H1 (cell line): Measurements from ENCODE around the gene RNF151. TPM values are rescaled to one million over a fixed set of nuclear protein-coding genes. Genes with fewer than 3 reads are reported as not detected.

Experiments
- CTCF ChIA-PET: fragments of 300-600 bp; sonication (Branson Sonifier 250); formaldehyde crosslinking; loops from one replicate; lab custom pipeline; 2021; ENCODE audit not compliant: partially characterized antibody; lab: Charles Lee
- POLR2A ChIA-PET: fragments of 300-600 bp; sonication (Branson Sonifier 250); formaldehyde crosslinking; loops from one replicate; lab custom pipeline; 2021; ENCODE audit warnings: inconsistent platforms; ENCODE audit not compliant: partially characterized antibody; lab: Charles Lee
- DNase-seq, 2 experiments: peaks; one replicate each; pipeline versions ENCODE4 v3.0.0 to v3.0.0-alpha.2; 2010 to 2022; ENCODE audit warnings: low spot score in 2 of 2, low read depth in 1 of 2, mixed read lengths in 1 of 2
- FAIRE-seq: peaks from 2 replicates; lab custom pipeline; 2011; peaks lifted over from hg19 to GRCh38; lab: Jason Lieb, UNC
- H2AFZ ChIP-seq: 2 replicates; pipeline ENCODE4 v1.8.1; 2012; ENCODE audit warnings: low read length, inconsistent platforms
- H2AK5ac ChIP-seq: 2 replicates; pipeline ENCODE4 v1.6.1; 2013; ENCODE audit warnings: low read depth, low read length
- H2BK120ac ChIP-seq: replicated peaks from 2 replicates; pipeline ENCODE3; 2013; ENCODE audit warnings: low read depth, low read length, inconsistent platforms
- H2BK12ac ChIP-seq: 2 replicates; pipeline ENCODE4 v1.6.1; 2013; ENCODE audit warnings: low read depth, low read length
- H2BK15ac ChIP-seq: 2 replicates; pipeline ENCODE4 v1.6.1; 2013; ENCODE audit warnings: low read length
- H2BK20ac ChIP-seq: 2 replicates; pipeline ENCODE4 v1.6.1; 2013; ENCODE audit warnings: low read length
- H2BK5ac ChIP-seq: 2 replicates; pipeline ENCODE4 v1.6.1; 2013; ENCODE audit warnings: low read depth, low read length
- H3K14ac ChIP-seq: 2 replicates; pipeline ENCODE4 v1.6.1; 2013; ENCODE audit warnings: inconsistent platforms; ENCODE audit not compliant: insufficient read length
- H3K18ac ChIP-seq: 2 replicates; pipeline ENCODE4 v1.6.1; 2013; ENCODE audit warnings: low read length; ENCODE audit errors: extremely low read depth
- H3K23ac ChIP-seq: 2 replicates; pipeline ENCODE4 v1.6.1; 2013; ENCODE audit warnings: inconsistent platforms; ENCODE audit not compliant: insufficient read length
- H3K23me2 ChIP-seq: 2 replicates; pipeline ENCODE4 v1.6.1; 2013; ENCODE audit warnings: low read depth, low read length
- H3K27ac ChIP-seq: 2 replicates; pipeline ENCODE4 v1.6.1; 2011; ENCODE audit warnings: low read depth, low read length, inconsistent platforms
- H3K27me3 ChIP-seq, 4 experiments: replicated peaks in 1 of 4; 1 replicate in 1 of 4; 2 replicates in 3 of 4; pipeline versions ENCODE4 v1.6.1 to v1.8.1; 2011 to 2013; ENCODE audit warnings: low read length in 3 of 4, mild to moderate bottlenecking in 3 of 4, inconsistent platforms in 2 of 4, mixed read lengths in 2 of 4, moderate library complexity in 1 of 4; ENCODE audit not compliant: control insufficient read depth in 3 of 4, insufficient read depth in 3 of 4; ENCODE audit errors: extremely low read depth in 1 of 4
- H3K36me3 ChIP-seq, 4 experiments: 2 replicates each; pipeline versions ENCODE4 v1.6.1 to v1.8.1; 2011 to 2013; ENCODE audit warnings: mild to moderate bottlenecking in 4 of 4, low read length in 3 of 4, moderate library complexity in 2 of 4, control low read depth in 1 of 4, inconsistent platforms in 1 of 4; ENCODE audit not compliant: insufficient read depth in 4 of 4, control insufficient read depth in 2 of 4
- H3K4ac ChIP-seq: replicated peaks from 2 replicates; pipeline ENCODE3; 2013; ENCODE audit warnings: low read length, low read depth, mixed read lengths, inconsistent platforms; ENCODE audit not compliant: insufficient read length
- H3K4me1 ChIP-seq, 4 experiments: replicated peaks in 1 of 4; 1 replicate in 1 of 4; 2 replicates in 3 of 4; pipeline versions ENCODE4 v1.6.1 to v1.8.1; 2011 to 2013; ENCODE audit warnings: low read length in 3 of 4, inconsistent platforms in 2 of 4, mixed read lengths in 1 of 4; ENCODE audit not compliant: insufficient read depth in 4 of 4, control insufficient read depth in 3 of 4
- H3K4me2 ChIP-seq, 2 experiments: 2 replicates each; pipeline versions ENCODE4 v1.6.1 to v1.8.1; 2011 to 2013; ENCODE audit warnings: low read depth in 2 of 2, low read length in 2 of 2, control low read depth in 1 of 2, inconsistent platforms in 1 of 2, mild to moderate bottlenecking in 1 of 2; ENCODE audit not compliant: insufficient read depth in 1 of 2
- H3K4me3 ChIP-seq, 4 experiments: fragments of 200-600, 300-600 bp in 1 of 4; sonication (generic), shearing (Covaris generic), sonication (Bioruptor Twin) in 1 of 4; 2 replicates each; pipeline versions ENCODE4 v1.5.1 to v1.8.1; 2011 to 2016; ENCODE audit warnings: low read length in 4 of 4, low read depth in 3 of 4, control low read depth in 2 of 4, inconsistent platforms in 2 of 4, mild to moderate bottlenecking in 2 of 4, mixed read lengths in 1 of 4, moderate library complexity in 1 of 4; ENCODE audit not compliant: insufficient read depth in 2 of 4; ENCODE audit errors: extremely low read depth in 1 of 4
- H3K56ac ChIP-seq: replicated peaks from 2 replicates; pipeline ENCODE3; 2013; ENCODE audit warnings: low read depth, mild to moderate bottlenecking, mixed read lengths, low read length, inconsistent platforms; ENCODE audit not compliant: insufficient read length
- H3K79me1 ChIP-seq: 2 replicates; pipeline ENCODE4 v1.6.1; 2013; ENCODE audit warnings: low read depth, low read length, control low read depth
- H3K79me2 ChIP-seq, 2 experiments: 2 replicates each; pipeline versions ENCODE4 v1.6.1 to v1.8.1; 2012 to 2013; ENCODE audit warnings: low read length in 2 of 2, mild to moderate bottlenecking in 2 of 2, inconsistent platforms in 1 of 2; ENCODE audit not compliant: insufficient read depth in 2 of 2, control insufficient read depth in 1 of 2
- H3K9ac ChIP-seq, 4 experiments: replicated peaks in 1 of 4; 1 replicate in 1 of 4; 2 replicates in 3 of 4; pipeline versions ENCODE4 v1.6.1 to v1.8.1; 2011 to 2013; ENCODE audit warnings: low read depth in 3 of 4, low read length in 3 of 4, control low read depth in 2 of 4, mild to moderate bottlenecking in 2 of 4, moderate library complexity in 2 of 4, inconsistent platforms in 1 of 4; ENCODE audit errors: extremely low read depth in 1 of 4
- H3K9me3 ChIP-seq, 2 experiments: 2 replicates each; pipeline versions ENCODE4 v1.6.1 to v1.8.1; 2012 to 2013; ENCODE audit warnings: mild to moderate bottlenecking in 2 of 2, moderate library complexity in 2 of 2, control low read depth in 1 of 2, inconsistent platforms in 1 of 2, low read depth in 1 of 2, low read length in 1 of 2, mixed read lengths in 1 of 2; ENCODE audit not compliant: insufficient read depth in 2 of 2
- H4K20me1 ChIP-seq, 2 experiments: replicated peaks in 1 of 2; 2 replicates each; pipeline versions ENCODE3 to v1.8.1; 2011 to 2013; ENCODE audit warnings: inconsistent platforms in 2 of 2, low read length in 2 of 2, mild to moderate bottlenecking in 1 of 2; ENCODE audit not compliant: insufficient read depth in 2 of 2, control insufficient read depth in 1 of 2
- H4K5ac ChIP-seq: 2 replicates; pipeline ENCODE4 v1.6.1; 2013; ENCODE audit warnings: low read length, low read depth, mixed read lengths, inconsistent platforms; ENCODE audit not compliant: insufficient read length
- H4K8ac ChIP-seq: 2 replicates; pipeline ENCODE4 v1.8.0; 2013; ENCODE audit warnings: mild to moderate bottlenecking, moderate library complexity, low read length, inconsistent platforms; ENCODE audit not compliant: insufficient read depth; ENCODE audit errors: extremely low read depth
- H4K91ac ChIP-seq: replicated peaks from 2 replicates; pipeline ENCODE3; 2013; ENCODE audit warnings: low read length, mixed read lengths, inconsistent platforms; ENCODE audit not compliant: insufficient read length
- CTCF ChIP-seq, 3 experiments: IDR thresholded peaks; 1 replicate in 2 of 3; 2 replicates in 1 of 3; pipeline versions ENCODE4 v1.5.1 to v1.6.1; 2011; ENCODE audit warnings: low read length in 3 of 3, mild to moderate bottlenecking in 3 of 3, inconsistent platforms in 2 of 3, low read depth in 1 of 3, moderate library complexity in 1 of 3; ENCODE audit not compliant: insufficient read depth in 1 of 3; ENCODE audit errors: control extremely low read depth in 1 of 3
- E2F6 ChIP-seq: IDR thresholded peaks from 2 replicates; pipeline ENCODE4 v1.6.1; 2012; ENCODE audit warnings: inconsistent platforms
- EZH2 ChIP-seq: fragments of 200-600 bp; sonication (generic); IDR thresholded peaks from 2 replicates; pipeline ENCODE4 v1.7.1; 2012; ENCODE audit warnings: low read depth, mild to moderate bottlenecking, moderate library complexity, low read length, inconsistent platforms; ENCODE audit not compliant: severe bottlenecking
- SUZ12 ChIP-seq: fragments of 200-600 bp; sonication (generic); IDR thresholded peaks from 2 replicates; pipeline ENCODE4 v1.6.1; 2012; ENCODE audit warnings: mild to moderate bottlenecking, inconsistent platforms, low read length, moderate library complexity, mixed read lengths
- TBP ChIP-seq: IDR thresholded peaks from 2 replicates; pipeline ENCODE4 v1.6.1; 2011; ENCODE audit warnings: low read depth, low read length, improper control_type of control experiment
- USF2 ChIP-seq: IDR thresholded peaks from 2 replicates; pipeline ENCODE4 v1.6.1; 2011; ENCODE audit warnings: low read length, improper control_type of control experiment
- WGBS, 2 experiments: shearing (Covaris generic) in 1 of 2; methylation state at CpG; one replicate each; pipeline versions ENCODE4 v1.1.6 to v1.1.7; 2013 to 2015; ENCODE audit warnings: low lambda C conversion rate in 2 of 2, mixed read lengths in 2 of 2, inconsistent platforms in 1 of 2, low coverage in 1 of 2, missing lambda C conversion rate in 1 of 2; ENCODE audit not compliant: insufficient replicate concordance in 2 of 2, insufficient coverage in 1 of 2, insufficient read length in 1 of 2; ENCODE audit errors: extremely low coverage in 1 of 2, missing lambda C conversion rate in 1 of 2; 5-methylcytosine and 5-hydroxymethylcytosine counted together
- polyA plus RNA-seq, 7 experiments: library from polyadenylated mRNA; depleted of rRNA in 3 of 7; stranded (reverse) in 5 of 7; unstranded in 2 of 7; fragments of >200 nt in 5 of 7; fragments of 200-250 nt in 2 of 7; gene quantifications; 1 replicate in 5 of 7; 2 replicates in 1 of 7; 4 replicates in 1 of 7; pipeline versions ENCODE4 v1.2.1 to v1.2.3, GENCODE V29; 2011 to 2013; ENCODE audit warnings: missing spikeins in 2 of 7, mixed read lengths in 2 of 7
- total RNA-seq: library from RNA; stranded (reverse); fragmentation: NEBNext Ultra II Directional; extraction: Animal tissue kit (Norgen Biotek cat#: 25700); gene quantifications from 2 replicates; pipeline ENCODE4 v1.2.1, GENCODE V29; 2021

Gene RNF151
- total and polyA plus RNA-seq, 2 of the 8 experiments (the other 6 are each of a cell fraction or from before 2014, with no cell fraction given): not detected

GRCh38 chr16:1992704-1993317 is 26.2 kb downstream of the RNF151 start:
- H3K56ac ChIP-seq: no peak overlapping the region
- H3K27ac ChIP-seq: peak overlapping the region; percentile 81; the same call in 1 of the 2 replicates
- peak overlapping the region; percentile 93 for H4K5ac ChIP-seq
- H4K8ac ChIP-seq: peak overlapping the region; percentile 98; the same call in 1 of the 2 replicates
- DNase-seq (peak in 1 of 2 experiments; percentile 90), FAIRE-seq (no peak)
- H3K4me2 ChIP-seq: peak overlapping the region; percentile 83 to 99
- H3K23me2 ChIP-seq: peaks cover 22% of the 10 kb centered on the region; the same call in 1 of the 2 replicates
- H3K18ac ChIP-seq: peak overlapping the region; percentile 99
- no peak overlapping the region for H2BK20ac ChIP-seq
- H2BK5ac ChIP-seq: peak overlapping the region; percentile 96
- H3K23ac ChIP-seq: no peak overlapping the region
- no peaks in the 10 kb centered on the region for H3K79me2 ChIP-seq
- no peak overlapping the region for H3K14ac ChIP-seq
- peaks cover 4 to 37% (median 24%) of the 10 kb centered on the region in 4 experiments for H3K27me3 ChIP-seq
- peak overlapping the region; percentile 69 for H2BK120ac ChIP-seq
- H3K9me3 ChIP-seq: no peaks in the 10 kb centered on the region
- H3K79me1 ChIP-seq: no peaks in the 10 kb centered on the region
- peak overlapping the region; percentile 63 to 92 (median 74) for H3K9ac ChIP-seq
- WGBS, 2 experiments: 34% methylated on average over 32 of the region's 50 CpGs; no CpG with 5 or more reads in 1 of the 2 experiments
- ChIA-PET CTCF (interaction anchor here (2.1 to 6.8 kb wide), 3 partner anchors 11 to 16 kb away, joined by 7 to 55 read pairs (median 8); partner anchors contain the start of gene NOXO1), POLR2A (interaction anchor here (0.7 to 28.2 kb wide), 15 partner anchors 9 to 199 kb away, joined by 3 to 736 read pairs (median 3); partner anchors contain the start of genes GFER, NDUFB10, NTHL1 and RNF151)
- peaks cover 0 to 4% (median 1%) of the 10 kb centered on the region in 4 experiments; a peak in 5 of 8 replicates for H3K36me3 ChIP-seq
- H2AFZ ChIP-seq: peak overlapping the region; percentile 98; the same call in 1 of the 2 replicates
- peak overlapping the region; percentile 98 for H4K91ac ChIP-seq
- H2AK5ac ChIP-seq: no peak overlapping the region; the same call in 1 of the 2 replicates
- H4K20me1 ChIP-seq: peaks cover 7 to 13% of the 10 kb centered on the region in 2 experiments
- H2BK12ac ChIP-seq: peak overlapping the region; percentile 94
- peak overlapping the region; percentile 46 to 82 (median 48) for H3K4me3 ChIP-seq
- peak overlapping the region; percentile 99 for H2BK15ac ChIP-seq
- H3K4ac ChIP-seq: peak overlapping the region; percentile 99
- H3K4me1 ChIP-seq: peaks cover 0 to 24% (median 18%) of the 10 kb centered on the region in 4 experiments; a peak in 6 of 7 replicates
- peak; percentile 73; the same call in 1 of the 2 replicates for TF ChIP-seq E2F6
- no peak for TF ChIP-seq CTCF (IDR thresholded peaks at IDR 0.05; ENCODE audit: control extremely low read depth in 1 of 3, insufficient read depth in 1 of 3, low read depth in 1 of 3, low read length in 3 of 3)
- TF ChIP-seq SUZ12: no peak
- TF ChIP-seq USF2: no peak
- no peak for TF ChIP-seq EZH2
- TF ChIP-seq TBP: no peak; the same call in 1 of the 2 replicates
